ENCODE data around the gene RNF222. TPM values are rescaled to one million over a fixed set of nuclear protein-coding genes. Genes with fewer than 3 reads are reported as not detected.

The RNF222 gene
- total RNA-seq (not detected), polyA plus RNA-seq (ENCODE audit: insufficient read length in 2 of 2) (under 1 TPM in 1 of 2 donors, not detected in 1; 0.11 TPM)
- long read RNA-seq, donor 1, result 0 reads
- long read RNA-seq, donor 2, result 0 reads
- long read RNA-seq, donor 3, partial matches to known transcripts, result 0 of 2 reads
- long read RNA-seq, donor 3, other reads (novel, unspliced or antisense), result 0 of 2 reads
- long read RNA-seq, donor 4, partial matches to known transcripts, result 0 of 3 reads
- long read RNA-seq, donor 4, other reads (novel, unspliced or antisense), result 0 of 3 reads

- WGBS (ENCODE audit: insufficient coverage), result 68% methylated on average over 13 of the region's 13 CpGs
- H3K4me1 ChIP-seq (ENCODE audit: control insufficient read depth, insufficient read depth, low read length), result no peaks in the 10 kb centered on the region
These were observed at the start of gene RNF222 for GRCh38 chr17:8397636-8398035. RNF222 (minus strand) TSS chr17:8397827; CDS start chr17:8393461, 4,366 bp downstream.

GRCh38 chr17:8445536-8445935, 47.9 kb upstream of the RNF222 start:
- no peak overlapping the region for H3K4me3 ChIP-seq (ENCODE audit: low read depth, low read length)
- H3K27ac ChIP-seq (ENCODE audit: low read depth, low read length), result no peak overlapping the region
- DNase-seq (ENCODE audit: low read depth in 4 of 6, low spot score in 6 of 6), result no peak
- H3K9me3 ChIP-seq (ENCODE audit: control insufficient read depth, insufficient read depth, low read length), result no peaks in the 10 kb centered on the region
- peaks cover 16% of the 10 kb centered on the region for H3K36me3 ChIP-seq (ENCODE audit: control insufficient read depth, insufficient read depth, low read length)
- no peaks in the 10 kb centered on the region for H3K4me1 ChIP-seq (ENCODE audit: control insufficient read depth, insufficient read depth, low read length)
- H3K27me3 ChIP-seq (ENCODE audit: control insufficient read depth, insufficient read depth, low read length), result no peaks in the 10 kb centered on the region
- WGBS (ENCODE audit: insufficient coverage), result 81% methylated on average over 3 of the region's 4 CpGs

More at GRCh38 chr17:8397636-8398035, at the start of gene RNF222:
- no peak for DNase-seq (ENCODE audit: low read depth in 4 of 6, low spot score in 6 of 6)
- H3K27me3 ChIP-seq (ENCODE audit: control insufficient read depth, insufficient read depth, low read length), result peaks cover 13% of the 10 kb centered on the region
- H3K4me3 ChIP-seq (ENCODE audit: low read depth, low read length), result no peak within 1 kb of the TSS
- H3K27ac ChIP-seq (ENCODE audit: low read depth, low read length), result no peak within 1 kb of the TSS
- no peaks in the 10 kb centered on the region for H3K36me3 ChIP-seq (ENCODE audit: control insufficient read depth, insufficient read depth, low read length)
- H3K9me3 ChIP-seq (ENCODE audit: control insufficient read depth, insufficient read depth, low read length), result no peaks in the 10 kb centered on the region

GRCh38 chr17:8444494-8444893, 46.9 kb upstream of the RNF222 start:
- Histone ChIP-seq H3K36me3 (ENCODE audit: control insufficient read depth, insufficient read depth, low read length) (peaks cover 16% of the 10 kb centered on the region), H3K27me3 (ENCODE audit: control insufficient read depth, insufficient read depth, low read length) (no peaks in the 10 kb centered on the region), H3K9me3 (ENCODE audit: control insufficient read depth, insufficient read depth, low read length) (no peaks in the 10 kb centered on the region), H3K4me1 (ENCODE audit: control insufficient read depth, insufficient read depth, low read length) (no peaks in the 10 kb centered on the region), H3K27ac (ENCODE audit: low read depth, low read length) (no peak overlapping the region), H3K4me3 (ENCODE audit: low read depth, low read length) (no peak overlapping the region)
- no peak for DNase-seq (ENCODE audit: low read depth in 4 of 6, low spot score in 6 of 6)
- no CpG with 5 or more reads among the region's 4 CpGs for WGBS (ENCODE audit: insufficient coverage)

GRCh38 chr17:8443756-8444155, 46.1 kb upstream of the RNF222 start:
- no peaks in the 10 kb centered on the region for H3K27me3 ChIP-seq (ENCODE audit: control insufficient read depth, insufficient read depth, low read length)
- 63% methylated on average over 6 of the region's 7 CpGs for WGBS (ENCODE audit: insufficient coverage)
- no peak overlapping the region for H3K4me3 ChIP-seq (ENCODE audit: low read depth, low read length)
- peaks cover 15% of the 10 kb centered on the region for H3K36me3 ChIP-seq (ENCODE audit: control insufficient read depth, insufficient read depth, low read length)
- no peaks in the 10 kb centered on the region for H3K9me3 ChIP-seq (ENCODE audit: control insufficient read depth, insufficient read depth, low read length)
- no peak for DNase-seq (ENCODE audit: low read depth in 4 of 6, low spot score in 6 of 6)
- no peak overlapping the region for H3K27ac ChIP-seq (ENCODE audit: low read depth, low read length)
- H3K4me1 ChIP-seq (ENCODE audit: control insufficient read depth, insufficient read depth, low read length), result no peaks in the 10 kb centered on the region

GRCh38 chr17:8442310-8442709, 44.7 kb upstream of the RNF222 start:
- no peak for DNase-seq (ENCODE audit: low read depth in 4 of 6, low spot score in 6 of 6)
- H3K9me3 ChIP-seq (ENCODE audit: control insufficient read depth, insufficient read depth, low read length), result no peaks in the 10 kb centered on the region
- WGBS (ENCODE audit: insufficient coverage), result no CpG with 5 or more reads among the region's 2 CpGs
- H3K4me1 ChIP-seq (ENCODE audit: control insufficient read depth, insufficient read depth, low read length), result no peaks in the 10 kb centered on the region
- H3K36me3 ChIP-seq (ENCODE audit: control insufficient read depth, insufficient read depth, low read length), result peaks cover 17% of the 10 kb centered on the region
- no peak overlapping the region for H3K4me3 ChIP-seq (ENCODE audit: low read depth, low read length)
- H3K27me3 ChIP-seq (ENCODE audit: control insufficient read depth, insufficient read depth, low read length), result no peaks in the 10 kb centered on the region
- no peak overlapping the region for H3K27ac ChIP-seq (ENCODE audit: low read depth, low read length)

GRCh38 chr17:8441690-8442089, 44.1 kb upstream of the RNF222 start:
- H3K4me3 ChIP-seq (ENCODE audit: low read depth, low read length), result no peak overlapping the region
- DNase-seq (ENCODE audit: low read depth in 4 of 6, low spot score in 6 of 6), result no peak
- H3K27me3 ChIP-seq (ENCODE audit: control insufficient read depth, insufficient read depth, low read length), result no peaks in the 10 kb centered on the region
- no peaks in the 10 kb centered on the region for H3K9me3 ChIP-seq (ENCODE audit: control insufficient read depth, insufficient read depth, low read length)
- peaks cover 11% of the 10 kb centered on the region for H3K36me3 ChIP-seq (ENCODE audit: control insufficient read depth, insufficient read depth, low read length)
- H3K4me1 ChIP-seq (ENCODE audit: control insufficient read depth, insufficient read depth, low read length), result no peaks in the 10 kb centered on the region
- 88% methylated on average over 1 of the region's 2 CpGs for WGBS (ENCODE audit: insufficient coverage)
- no peak overlapping the region for H3K27ac ChIP-seq (ENCODE audit: low read depth, low read length)

- WGBS (ENCODE audit: insufficient coverage), result 100% methylated on average over 2 of the region's 3 CpGs
- Histone ChIP-seq H3K4me3 (ENCODE audit: low read depth, low read length) (no peak overlapping the region), H3K27ac (ENCODE audit: low read depth, low read length) (no peak overlapping the region), H3K36me3 (ENCODE audit: control insufficient read depth, insufficient read depth, low read length) (peaks cover 10% of the 10 kb centered on the region), H3K9me3 (ENCODE audit: control insufficient read depth, insufficient read depth, low read length) (no peaks in the 10 kb centered on the region), H3K4me1 (ENCODE audit: control insufficient read depth, insufficient read depth, low read length) (no peaks in the 10 kb centered on the region), H3K27me3 (ENCODE audit: control insufficient read depth, insufficient read depth, low read length) (no peaks in the 10 kb centered on the region)
- DNase-seq (ENCODE audit: low read depth in 4 of 6, low spot score in 6 of 6), result no peak
These were observed 42.1 kb upstream of the RNF222 start for GRCh38 chr17:8439681-8440080.

- Histone ChIP-seq H3K27me3 (ENCODE audit: control insufficient read depth, insufficient read depth, low read length) (no peaks in the 10 kb centered on the region), H3K9me3 (ENCODE audit: control insufficient read depth, insufficient read depth, low read length) (no peaks in the 10 kb centered on the region), H3K27ac (ENCODE audit: low read depth, low read length) (no peak overlapping the region), H3K4me3 (ENCODE audit: low read depth, low read length) (no peak overlapping the region), H3K4me1 (ENCODE audit: control insufficient read depth, insufficient read depth, low read length) (no peaks in the 10 kb centered on the region), H3K36me3 (ENCODE audit: control insufficient read depth, insufficient read depth, low read length) (peaks cover 10% of the 10 kb centered on the region)
- 80% methylated on average over 2 of the region's 5 CpGs for WGBS (ENCODE audit: insufficient coverage)
- DNase-seq (ENCODE audit: low read depth in 4 of 6, low spot score in 6 of 6), result no peak
These were observed 40.8 kb upstream of the RNF222 start for GRCh38 chr17:8438441-8438840.

- no peak for DNase-seq (ENCODE audit: low read depth in 4 of 6, low spot score in 6 of 6)
- Histone ChIP-seq H3K4me3 (ENCODE audit: low read depth, low read length) (peak overlapping the region; percentile 67), H3K9me3 (ENCODE audit: control insufficient read depth, insufficient read depth, low read length) (no peaks in the 10 kb centered on the region), H3K27me3 (ENCODE audit: control insufficient read depth, insufficient read depth, low read length) (no peaks in the 10 kb centered on the region), H3K27ac (ENCODE audit: low read depth, low read length) (peak overlapping the region; percentile 95), H3K4me1 (ENCODE audit: control insufficient read depth, insufficient read depth, low read length) (no peaks in the 10 kb centered on the region), H3K36me3 (ENCODE audit: control insufficient read depth, insufficient read depth, low read length) (peaks cover 10% of the 10 kb centered on the region)
- no CpG with 5 or more reads among the region's 5 CpGs for WGBS (ENCODE audit: insufficient coverage)
These were observed 39.2 kb upstream of the RNF222 start for GRCh38 chr17:8436844-8437171.

GRCh38 chr17:8436169-8436843, 38.7 kb upstream of the RNF222 start:
- WGBS (ENCODE audit: insufficient coverage), result under 1% methylated on average over 38 of the region's 43 CpGs
- H3K27me3 ChIP-seq (ENCODE audit: control insufficient read depth, insufficient read depth, low read length), result no peaks in the 10 kb centered on the region
- peaks cover 10% of the 10 kb centered on the region for H3K36me3 ChIP-seq (ENCODE audit: control insufficient read depth, insufficient read depth, low read length)
- no peaks in the 10 kb centered on the region for H3K9me3 ChIP-seq (ENCODE audit: control insufficient read depth, insufficient read depth, low read length)
- peak in 5 of 6 donors; percentile 2 to 55 (median 17) for DNase-seq (ENCODE audit: low read depth in 4 of 6, low spot score in 6 of 6)
- peak overlapping the region; percentile 95 for H3K27ac ChIP-seq (ENCODE audit: low read depth, low read length)
- peak overlapping the region; percentile 67 for H3K4me3 ChIP-seq (ENCODE audit: low read depth, low read length)
- H3K4me1 ChIP-seq (ENCODE audit: control insufficient read depth, insufficient read depth, low read length), result no peaks in the 10 kb centered on the region
